HEK293 (cell line): ENCODE measurements around the gene TTC27.

Experiments
- CTCF ChIA-PET: fragments of 350-600 bp; formaldehyde crosslinking; extraction: SDS; loops from one replicate; lab custom pipeline; 2021; ENCODE audit warnings: antibody characterized with exemption; lab: Yijun Ruan, JAX
- POLR2A ChIA-PET: fragments of 300-600 bp; formaldehyde crosslinking; extraction: SDS; loops from one replicate; lab custom pipeline; 2020; ENCODE audit warnings: antibody characterized with exemption, inconsistent platforms; lab: Yijun Ruan, JAX
- H3K27ac ChIP-seq: fragments of 200-500 bp; sonication (Bioruptor generic); 2 replicates; pipeline ENCODE4 v1.5.1; 2014; ENCODE audit warnings: low read depth, low read length, control low read depth, inconsistent platforms; ENCODE audit errors: extremely low read depth
- H3K36me3 ChIP-seq, 2 experiments: fragments of 200-500 bp in 1 of 2; sonication (Bioruptor generic) in 1 of 2; 1 replicate in 1 of 2; 2 replicates in 1 of 2; pipeline ENCODE4 v1.5.1; 2014 to 2017; ENCODE audit warnings: inconsistent platforms in 2 of 2, low read length in 2 of 2; ENCODE audit not compliant: control insufficient read depth in 2 of 2, insufficient read depth in 1 of 2
- H3K4me1 ChIP-seq: fragments of 200-500 bp; sonication (Bioruptor generic); 2 replicates; pipeline ENCODE4 v1.5.1; 2014; ENCODE audit warnings: mild to moderate bottlenecking, low read length, inconsistent platforms; ENCODE audit not compliant: control insufficient read depth, insufficient read depth
- H3K4me3 ChIP-seq: 2 replicates; pipeline ENCODE4 v1.5.1; 2011; ENCODE audit warnings: low read depth, mild to moderate bottlenecking, control low read depth, low read length, moderate library complexity
- H3K9me3 ChIP-seq: fragments of 200-500 bp; sonication (Bioruptor generic); 2 replicates; pipeline ENCODE4 v1.5.1; 2014; ENCODE audit warnings: low read depth, low read length, inconsistent platforms; ENCODE audit not compliant: control insufficient read depth, insufficient read depth
- BCL11B ChIP-seq: fragments of 450-650 bp; formaldehyde crosslinking; IDR thresholded peaks from 2 replicates; pipeline ENCODE4 v1.5.1; 2016; ENCODE audit warnings: low read depth, missing biosample characterization, missing genetic modification characterization
- GLI2 ChIP-seq: fragments of 450-650 bp; formaldehyde crosslinking; IDR thresholded peaks from 2 replicates; pipeline ENCODE4; 2017; ENCODE audit warnings: missing biosample characterization, missing genetic modification characterization, low read depth, borderline replicate concordance
- KLF10 ChIP-seq: fragments of 450-650 bp; IDR thresholded peaks from 2 replicates; pipeline ENCODE4 v1.5.1; 2018; ENCODE audit warnings: missing biosample characterization, mild to moderate bottlenecking, missing genetic modification characterization
- KLF16 ChIP-seq: fragments of 450-650 bp; formaldehyde crosslinking; IDR thresholded peaks from 2 replicates; pipeline ENCODE4 v1.5.1; 2017; ENCODE audit warnings: missing biosample characterization, missing genetic modification characterization
- KLF7 ChIP-seq: fragments of 450-650 bp; formaldehyde crosslinking; IDR thresholded peaks from 2 replicates; pipeline ENCODE4 v1.5.1; 2016; ENCODE audit warnings: missing biosample characterization, missing genetic modification characterization, borderline replicate concordance
- SETDB1 ChIP-seq: IDR thresholded peaks from one replicate; pipeline ENCODE4 v1.6.1; 2017; ENCODE audit warnings: mild to moderate bottlenecking, low read length, moderate library complexity, mixed read lengths; ENCODE audit not compliant: insufficient read length
- YY2 ChIP-seq: fragments of 450-650 bp; formaldehyde crosslinking; IDR thresholded peaks from 2 replicates; pipeline ENCODE4 v1.5.1; 2016; ENCODE audit warnings: missing biosample characterization, missing genetic modification characterization
- ZBTB21 ChIP-seq: fragments of 450-650 bp; formaldehyde crosslinking; IDR thresholded peaks from 2 replicates; pipeline ENCODE4 v1.5.1; 2017; ENCODE audit warnings: missing biosample characterization, missing genetic modification characterization
- ZBTB48 ChIP-seq: fragments of 450-650 bp; formaldehyde crosslinking; IDR thresholded peaks from 2 replicates; pipeline ENCODE4 v1.5.1; 2016; ENCODE audit warnings: missing biosample characterization, missing genetic modification characterization
- ZNF10 ChIP-seq: fragments of 450-650 bp; formaldehyde crosslinking; IDR thresholded peaks from 2 replicates; pipeline ENCODE4 v1.5.1; 2017; ENCODE audit warnings: missing biosample characterization, missing genetic modification characterization
- ZNF26 ChIP-seq: fragments of 450-650 bp; formaldehyde crosslinking; IDR thresholded peaks from 2 replicates; pipeline ENCODE4 v1.5.1; 2016; ENCODE audit warnings: missing biosample characterization, missing genetic modification characterization
- ZNF335 ChIP-seq: fragments of 450-650 bp; formaldehyde crosslinking; conservative IDR thresholded peaks from 2 replicates; pipeline ENCODE4 v1.5.1; 2016; ENCODE audit warnings: missing biosample characterization, missing genetic modification characterization
- ZNF362 ChIP-seq: fragments of 450-650 bp; formaldehyde crosslinking; IDR thresholded peaks from 2 replicates; pipeline ENCODE4 v1.5.1; 2016; ENCODE audit warnings: missing biosample characterization, missing genetic modification characterization
- ZNF366 ChIP-seq: fragments of 450-650 bp; formaldehyde crosslinking; conservative IDR thresholded peaks from 2 replicates; pipeline ENCODE4 v1.5.1; 2016; ENCODE audit warnings: missing biosample characterization, missing genetic modification characterization
- ZNF518A ChIP-seq: fragments of 450-650 bp; formaldehyde crosslinking; conservative IDR thresholded peaks from 2 replicates; pipeline ENCODE4 v1.5.1; 2016; ENCODE audit warnings: low read depth, missing biosample characterization, missing genetic modification characterization
- ZNF629 ChIP-seq: fragments of 450-650 bp; formaldehyde crosslinking; IDR thresholded peaks from 2 replicates; pipeline ENCODE4 v1.5.1; 2017; ENCODE audit warnings: missing biosample characterization, missing genetic modification characterization
- ZNF785 ChIP-seq: fragments of 450-650 bp; formaldehyde crosslinking; IDR thresholded peaks from 2 replicates; pipeline ENCODE4 v1.5.1; 2016; ENCODE audit warnings: missing biosample characterization, missing genetic modification characterization
- ZNF792 ChIP-seq: fragments of 450-650 bp; formaldehyde crosslinking; IDR thresholded peaks from 2 replicates; pipeline ENCODE4 v1.5.1; 2016; ENCODE audit warnings: missing biosample characterization, missing genetic modification characterization
- TF ChIP-seq, protein P1 (sequence below): fragments of 450-650 bp; formaldehyde crosslinking; IDR thresholded peaks from 2 replicates; pipeline ENCODE4 v1.5.1; 2016; ENCODE audit warnings: missing biosample characterization, missing genetic modification characterization

TTC27 gene

GRCh38 chr2:32851777-32852439, 224.1 kb downstream of the TTC27 start:
- Histone ChIP-seq H3K36me3 (no peaks in the 10 kb centered on the region), H3K9me3 (no peaks in the 10 kb centered on the region), H3K4me1 (no peaks in the 10 kb centered on the region), H3K27ac (no peak overlapping the region), H3K4me3 (no peak overlapping the region)
- TF ChIP-seq ZNF792 (tag by site-specific recombination), result no peak
- no peak for TF ChIP-seq SETDB1
- no peak for TF ChIP-seq ZNF335
- TF ChIP-seq ZBTB48 (tag by site-specific recombination), result no peak
- no peak for TF ChIP-seq ZBTB21 (tag by site-specific recombination)
- no peak for TF ChIP-seq ZNF785 (tag by site-specific recombination)
- TF ChIP-seq, protein P1, sequence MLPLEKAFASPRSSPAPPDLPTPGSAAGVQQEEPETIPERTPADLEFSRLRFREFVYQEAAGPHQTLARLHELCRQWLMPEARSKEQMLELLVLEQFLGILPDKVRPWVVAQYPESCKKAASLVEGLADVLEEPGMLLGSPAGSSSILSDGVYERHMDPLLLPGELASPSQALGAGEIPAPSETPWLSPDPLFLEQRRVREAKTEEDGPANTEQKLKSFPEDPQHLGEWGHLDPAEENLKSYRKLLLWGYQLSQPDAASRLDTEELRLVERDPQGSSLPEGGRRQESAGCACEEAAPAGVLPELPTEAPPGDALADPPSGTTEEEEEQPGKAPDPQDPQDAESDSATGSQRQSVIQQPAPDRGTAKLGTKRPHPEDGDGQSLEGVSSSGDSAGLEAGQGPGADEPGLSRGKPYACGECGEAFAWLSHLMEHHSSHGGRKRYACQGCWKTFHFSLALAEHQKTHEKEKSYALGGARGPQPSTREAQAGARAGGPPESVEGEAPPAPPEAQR (tag by site-specific recombination), result no peak
- no peak for TF ChIP-seq ZNF366
- TF ChIP-seq GLI2 (tag by site-specific recombination), result no peak
- TF ChIP-seq BCL11B (tag by site-specific recombination), result no peak
- no peak for TF ChIP-seq ZNF629 (tag by site-specific recombination)
- POLR2A ChIA-PET, result no interaction called here
- CTCF ChIA-PET, result no interaction called here

DNA sequence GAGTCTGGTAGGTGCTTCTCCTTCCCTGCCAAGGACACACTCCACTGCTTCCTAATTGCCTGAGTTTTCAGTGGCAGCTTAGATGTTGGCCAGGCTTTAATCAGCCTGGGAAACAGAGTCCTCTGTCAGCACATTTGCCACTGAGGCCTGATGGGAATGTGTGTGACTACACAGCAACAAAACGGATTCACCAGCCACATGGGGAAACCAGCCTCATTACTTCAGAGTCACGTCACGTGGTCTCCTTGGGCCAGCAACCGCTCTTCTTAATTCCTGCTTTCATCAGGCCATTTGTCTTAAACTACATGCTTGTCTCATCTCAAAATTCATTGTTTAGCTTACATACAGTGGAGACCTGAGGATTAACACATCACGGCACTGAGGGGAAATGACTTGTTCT, 225.0 kb downstream of the TTC27 start:
- TF ChIP-seq ZNF10 (tag by site-specific recombination), result no peak
- CTCF ChIA-PET, result interaction anchor here (0.6 kb wide), 1 partner anchor 10 kb away, joined by 3 read pairs; no protein-coding TSS in a partner anchor

GRCh38 chr2:32856891-32857290, 229.0 kb downstream of the TTC27 start:
- Histone ChIP-seq H3K4me1 (no peaks in the 10 kb centered on the region), H3K4me3 (no peak overlapping the region), H3K27ac (no peak overlapping the region), H3K36me3 (no peaks in the 10 kb centered on the region), H3K9me3 (no peaks in the 10 kb centered on the region)
- TF ChIP-seq KLF7 (tag by site-specific recombination), result no peak
- ChIA-PET POLR2A (no interaction called here), CTCF (interaction anchor here (0.6 kb wide), 1 partner anchor 16 kb away, joined by 5 read pairs; no protein-coding TSS in a partner anchor)

More for the DNA sequence above, 225.0 kb downstream of the TTC27 start:
- no peaks in the 10 kb centered on the region for H3K36me3 ChIP-seq
- H3K4me3 ChIP-seq, result no peak overlapping the region
- no peak overlapping the region for H3K27ac ChIP-seq
- H3K4me1 ChIP-seq, result no peaks in the 10 kb centered on the region
- no peaks in the 10 kb centered on the region for H3K9me3 ChIP-seq
- POLR2A ChIA-PET, result no interaction called here

DNA sequence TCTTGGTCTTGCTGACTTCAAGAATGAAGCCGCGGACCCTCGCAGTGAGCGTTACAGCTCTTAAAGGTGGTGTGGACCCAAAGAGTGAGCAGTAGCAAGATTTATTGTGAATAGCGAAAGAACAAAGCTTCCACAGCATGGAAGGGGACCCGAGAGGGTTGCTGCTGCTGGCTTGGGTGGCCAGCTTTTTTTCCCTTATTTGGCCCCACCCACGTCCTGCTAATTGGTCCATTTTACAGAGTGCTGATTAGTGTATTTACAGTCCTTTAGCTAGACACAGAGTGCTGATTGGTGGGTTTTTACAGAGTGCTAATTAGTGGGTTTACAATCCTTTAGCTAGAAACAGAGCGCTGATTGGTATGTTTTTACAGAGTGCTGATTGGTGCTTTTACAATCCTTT, 230.9 kb downstream of the TTC27 start:
- Histone ChIP-seq H3K4me1 (no peaks in the 10 kb centered on the region), H3K36me3 (no peaks in the 10 kb centered on the region), H3K27ac (no peak overlapping the region), H3K4me3 (no peak overlapping the region), H3K9me3 (no peaks in the 10 kb centered on the region)
- CTCF ChIA-PET, result interaction anchor here (0.6 kb wide), 1 partner anchor 93 kb away, joined by 3 read pairs; no protein-coding TSS in a partner anchor
- POLR2A ChIA-PET, result no interaction called here
- TF ChIP-seq ZNF26 (tag by site-specific recombination) (no peak), YY2 (no peak), KLF16 (no peak), ZNF518A (tag by site-specific recombination) (no peak), BCL11B (tag by site-specific recombination) (no peak), KLF10 (no peak), ZNF362 (tag by site-specific recombination) (no peak)
